ENCODE measurements around the gene CMTM6. TPM values are rescaled to one million over a fixed set of nuclear protein-coding genes. Genes with fewer than 3 reads are reported as not detected.

Gene CMTM6
- total and polyA plus RNA-seq, 11 donors, result 5.2 to 34.8 (median 11.6) TPM

- intact Hi-C loops (cut with DNase I), result loop anchor here in 6 of 10 donors (5.0 to 10.0 kb wide), 4 partner anchors 79 to 296 kb away; partner anchors contain the start of gene CMTM7 (in 1 of the 6)
- WGBS, 4 donors, result 84 to 96% (median 86%) methylated on average over 3 of the region's 3 CpGs
- no peak for TF ChIP-seq CTCF (IDR thresholded peaks at IDR 0.05)
- no peak for TF ChIP-seq POLR2A (IDR thresholded peaks at IDR 0.05)
These were observed 31.4 kb downstream of the CMTM6 start for GRCh38 chr3:32471246-32471645.

GRCh38 chr3:32470362-32470761, 32.3 kb downstream of the CMTM6 start:
- intact Hi-C loops (cut with DNase I), result loop anchor here in 6 of 10 donors (5.0 to 10.0 kb wide), 4 partner anchors 78 to 296 kb away; partner anchors contain the start of gene CMTM7 (in 1 of the 6)
- H3K27ac ChIP-seq, result peak overlapping the region in 1 of 12 donors; percentile 37

More at GRCh38 chr3:32471246-32471645, 31.4 kb downstream of the CMTM6 start:
- Histone ChIP-seq H3K9me3 (no peaks in the 10 kb centered on the region), H3K27me3 (no peaks in the 10 kb centered on the region), H3K36me3 (peaks cover 0 to 14% (median 0%) of the 10 kb centered on the region in 9 donors), H3K27ac (peak overlapping the region in 1 of 12 donors; percentile 37), H3K4me3 (no peak overlapping the region), H3K4me1 (peaks cover 0 to 45% (median 9%) of the 10 kb centered on the region in 12 donors)
- no peak for ATAC-seq
- DNase-seq, result no peak

GRCh38 chr3:32469151-32469874, 33.3 kb downstream of the CMTM6 start:
- H3K36me3 ChIP-seq, result peaks cover 0 to 8% (median 0%) of the 10 kb centered on the region in 9 donors
- no peaks in the 10 kb centered on the region for H3K9me3 ChIP-seq
- no peak for TF ChIP-seq POLR2A (IDR thresholded peaks at IDR 0.05)
- no peak for TF ChIP-seq CTCF (IDR thresholded peaks at IDR 0.05)
- 89 to 94% (median 91%) methylated on average over 7 of the region's 7 CpGs for WGBS, 4 donors
- H3K4me1 ChIP-seq, result peaks cover 0 to 45% (median 9%) of the 10 kb centered on the region in 12 donors
- H3K27ac ChIP-seq, result no peak overlapping the region
- no peak overlapping the region for H3K4me3 ChIP-seq
- ATAC-seq (no peak), DNase-seq (no peak)
- H3K27me3 ChIP-seq, result no peaks in the 10 kb centered on the region
- intact Hi-C loops (cut with DNase I), result loop anchor here (1.0 to 10.0 kb wide), 9 partner anchors 65 to 295 kb away; partner anchors contain the start of gene CMTM7 (in 3 of the 10)

More at GRCh38 chr3:32470362-32470761, 32.3 kb downstream of the CMTM6 start:
- H3K36me3 ChIP-seq, result peaks cover 0 to 9% (median 0%) of the 10 kb centered on the region in 9 donors
- no peaks in the 10 kb centered on the region for H3K9me3 ChIP-seq
- peaks cover 0 to 45% (median 9%) of the 10 kb centered on the region in 12 donors for H3K4me1 ChIP-seq
- DNase-seq, result no peak
- WGBS, 4 donors, result 93 to 98% (median 96%) methylated on average over 5 of the region's 5 CpGs
- no peaks in the 10 kb centered on the region for H3K27me3 ChIP-seq
- no peak for ATAC-seq
- no peak overlapping the region for H3K4me3 ChIP-seq
- TF ChIP-seq CTCF (IDR thresholded peaks at IDR 0.05) (no peak), POLR2A (IDR thresholded peaks at IDR 0.05) (no peak)

Measured in heart left ventricle (tissue), 16 donors.